Esophagus squamous epithelium (tissue), 5 donors: Measurements from ENCODE around the gene TTYH3. TPM values are rescaled to one million over a fixed set of nuclear protein-coding genes. Genes with fewer than 3 reads are reported as not detected.
"Not testable (repeated sequence)": the region's sequence is repeated elsewhere in the genome, so short reads cannot be mapped to it uniquely, and the experiment has no call there.

Source experiments
- DNase-seq: peaks from one replicate; lab custom pipeline; 2025; lab: John Stamatoyannopoulos, UW
- H3K27ac ChIP-seq, 4 donors: fragments of 200-600 bp; sonication (generic); one replicate each; pipeline ENCODE4 v1.5.1; 2016 to 2019; ENCODE audit warnings: mild to moderate bottlenecking in 1 of 4
- H3K27me3 ChIP-seq, 4 donors: fragments of 200-600 bp; sonication (generic); 1 replicate in 3 of 4; 2 replicates in 1 of 4; pipeline versions ENCODE4 v1.5.1 to v1.6.0; 2017 to 2021; ENCODE audit warnings: antibody characterized with exemption in 1 of 4
- H3K36me3 ChIP-seq, 3 donors: fragments of 200-600 bp; sonication (generic); one replicate each; pipeline ENCODE4 v1.5.1; 2016 to 2019
- H3K4me1 ChIP-seq, 3 donors: fragments of 200-600 bp; sonication (generic); one replicate each; pipeline ENCODE4 v1.5.1; 2017 to 2019
- H3K4me3 ChIP-seq, 4 donors: fragments of 200-600 bp; sonication (generic); 1 replicate in 3 of 4; 2 replicates in 1 of 4; pipeline ENCODE4 v1.5.1; 2016 to 2019; ENCODE audit warnings: mild to moderate bottlenecking in 2 of 4, moderate library complexity in 1 of 4
- H3K9me3 ChIP-seq, 3 donors: fragments of 200-600 bp; sonication (generic); one replicate each; pipeline ENCODE4 v1.5.1; 2016 to 2019
- POLR2A ChIP-seq, 4 donors: fragments of 450-650 bp; IDR thresholded peaks; one replicate each; pipeline ENCODE4 v1.6.1; 2017; ENCODE audit warnings: antibody characterized with exemption in 4 of 4, mild to moderate bottlenecking in 4 of 4, moderate library complexity in 3 of 4
- WGBS, 2 donors: methylation state at CpG; one replicate each; pipeline ENCODE4 v1.1.5; 2018; 5-methylcytosine and 5-hydroxymethylcytosine counted together
- intact Hi-C: fragments of 100-400 bp; cut with DNase I; formaldehyde crosslinking; loops from one replicate; pipeline ENCODE4 v1.15.0; 2022
- total RNA-seq, 4 donors: library from RNA; depleted of rRNA; stranded (reverse); fragments of >200 nt; gene quantifications; one replicate each; pipeline ENCODE4 v1.1.0, GENCODE V29; 2016
- TF ChIP-seq, protein P1 (sequence below), 6 experiments: fragments of 450-650 bp in 4 of 6; fragments of 200-600 bp in 2 of 6; sonication (generic) in 2 of 6; IDR thresholded peaks; one replicate each; pipeline ENCODE4 v1.5.1; 2016 to 2019; ENCODE audit warnings: antibody characterized with exemption in 6 of 6, mild to moderate bottlenecking in 4 of 6, moderate library complexity in 4 of 6
- donor health status: DM: yes; HTN: yes; CAD: no.

Gene TTYH3
- total RNA-seq, 4 donors from 2014 or later = 4.7 to 23.1 (median 10.2) TPM

DNA sequence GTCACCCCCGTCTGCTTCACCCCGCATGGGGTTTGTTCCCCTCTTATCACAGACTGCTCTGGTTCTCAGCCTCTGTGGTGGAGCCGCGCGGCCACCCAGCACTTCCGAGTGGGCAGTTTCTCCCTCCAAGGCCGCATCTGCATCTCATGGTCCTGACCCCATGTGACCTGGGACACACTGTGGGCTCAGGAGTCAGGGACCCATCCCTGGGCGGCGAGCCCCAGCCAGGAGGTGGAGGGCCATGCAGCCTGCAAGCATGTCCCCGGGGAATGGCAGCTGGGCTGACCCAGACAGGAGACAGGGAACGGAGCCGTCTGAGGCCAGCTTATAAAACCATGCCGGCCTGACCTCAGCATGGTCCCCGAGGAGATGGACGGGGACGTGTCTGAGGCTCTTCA lies 25.2 kb upstream of the TTYH3 start:
- WGBS, 2 donors = 90 to 100% methylated on average over 2 of the region's 16 CpGs

DNA sequence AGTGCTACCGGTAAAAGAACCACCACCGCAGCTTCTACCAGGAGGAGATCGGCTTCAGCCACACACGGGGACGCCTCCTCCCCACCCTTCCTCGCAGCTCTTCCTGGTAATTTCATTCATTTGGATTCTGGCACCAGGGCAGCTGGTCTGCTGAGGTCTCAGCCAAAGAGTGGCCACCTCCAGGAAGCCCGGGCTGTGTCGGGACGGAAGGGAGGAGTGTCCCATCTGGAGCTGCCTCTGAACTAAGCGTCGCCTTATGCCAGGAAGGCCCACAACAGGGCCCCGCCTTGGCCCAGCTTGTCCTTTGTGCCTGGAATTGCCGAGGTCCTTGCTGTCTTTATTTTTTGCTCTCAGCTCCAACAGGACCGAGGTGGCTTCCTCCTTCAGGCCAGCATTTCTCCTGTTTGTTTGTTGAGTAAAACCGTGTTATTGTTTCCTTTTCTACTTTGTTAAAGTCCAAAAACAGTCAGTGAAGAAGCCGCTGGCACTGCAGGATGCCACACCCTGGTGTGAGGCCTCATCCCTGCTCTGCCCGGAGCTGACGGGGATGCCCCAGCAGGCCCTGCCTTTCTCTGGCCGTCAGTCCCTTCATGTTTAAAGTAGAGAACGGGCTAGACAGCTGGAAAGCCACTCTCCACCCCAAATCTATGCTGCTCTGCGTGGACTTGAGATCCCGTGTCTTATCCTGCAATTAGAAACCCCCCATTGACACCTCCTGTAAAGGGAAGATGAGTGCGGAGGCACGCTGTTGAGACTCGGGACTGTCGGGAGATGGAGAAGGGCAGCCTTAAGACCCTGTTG lies 24.5 kb upstream of the TTYH3 start:
- intact Hi-C loops = no loop called here
- TF ChIP-seq, protein P1, sequence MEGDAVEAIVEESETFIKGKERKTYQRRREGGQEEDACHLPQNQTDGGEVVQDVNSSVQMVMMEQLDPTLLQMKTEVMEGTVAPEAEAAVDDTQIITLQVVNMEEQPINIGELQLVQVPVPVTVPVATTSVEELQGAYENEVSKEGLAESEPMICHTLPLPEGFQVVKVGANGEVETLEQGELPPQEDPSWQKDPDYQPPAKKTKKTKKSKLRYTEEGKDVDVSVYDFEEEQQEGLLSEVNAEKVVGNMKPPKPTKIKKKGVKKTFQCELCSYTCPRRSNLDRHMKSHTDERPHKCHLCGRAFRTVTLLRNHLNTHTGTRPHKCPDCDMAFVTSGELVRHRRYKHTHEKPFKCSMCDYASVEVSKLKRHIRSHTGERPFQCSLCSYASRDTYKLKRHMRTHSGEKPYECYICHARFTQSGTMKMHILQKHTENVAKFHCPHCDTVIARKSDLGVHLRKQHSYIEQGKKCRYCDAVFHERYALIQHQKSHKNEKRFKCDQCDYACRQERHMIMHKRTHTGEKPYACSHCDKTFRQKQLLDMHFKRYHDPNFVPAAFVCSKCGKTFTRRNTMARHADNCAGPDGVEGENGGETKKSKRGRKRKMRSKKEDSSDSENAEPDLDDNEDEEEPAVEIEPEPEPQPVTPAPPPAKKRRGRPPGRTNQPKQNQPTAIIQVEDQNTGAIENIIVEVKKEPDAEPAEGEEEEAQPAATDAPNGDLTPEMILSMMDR (IDR thresholded peaks at IDR 0.05) = no peak
- no peak for TF ChIP-seq POLR2A (IDR thresholded peaks at IDR 0.05)
- Histone ChIP-seq H3K36me3 (peaks cover 0 to 29% (median 0%) of the 10 kb centered on the region in 3 donors), H3K4me1 (peaks cover 0 to 25% (median 6%) of the 10 kb centered on the region in 3 donors), H3K27me3 (no peaks in the 10 kb centered on the region), H3K4me3 (no peak overlapping the region), H3K27ac (peak overlapping the region; percentile 14 to 80 (median 45)), H3K9me3 (no peaks in the 10 kb centered on the region)
- 64 to 74% methylated on average over 17 to 22 of the region's 26 CpGs for WGBS, 2 donors
- no peak for DNase-seq

More for the DNA sequence above, 25.2 kb upstream of the TTYH3 start:
- no peak for TF ChIP-seq POLR2A (IDR thresholded peaks at IDR 0.05)
- TF ChIP-seq, protein P1 (IDR thresholded peaks at IDR 0.05) = no peak
- Histone ChIP-seq H3K9me3 (no peaks in the 10 kb centered on the region), H3K27ac (peak overlapping the region in 2 of 4 donors; percentile 62 to 80), H3K27me3 (no peaks in the 10 kb centered on the region), H3K4me3 (no peak overlapping the region), H3K36me3 (peaks cover 0 to 35% (median 0%) of the 10 kb centered on the region in 3 donors), H3K4me1 (peaks cover 0 to 25% (median 6%) of the 10 kb centered on the region in 3 donors)
- DNase-seq = no peak
- intact Hi-C loops = no loop called here

DNA sequence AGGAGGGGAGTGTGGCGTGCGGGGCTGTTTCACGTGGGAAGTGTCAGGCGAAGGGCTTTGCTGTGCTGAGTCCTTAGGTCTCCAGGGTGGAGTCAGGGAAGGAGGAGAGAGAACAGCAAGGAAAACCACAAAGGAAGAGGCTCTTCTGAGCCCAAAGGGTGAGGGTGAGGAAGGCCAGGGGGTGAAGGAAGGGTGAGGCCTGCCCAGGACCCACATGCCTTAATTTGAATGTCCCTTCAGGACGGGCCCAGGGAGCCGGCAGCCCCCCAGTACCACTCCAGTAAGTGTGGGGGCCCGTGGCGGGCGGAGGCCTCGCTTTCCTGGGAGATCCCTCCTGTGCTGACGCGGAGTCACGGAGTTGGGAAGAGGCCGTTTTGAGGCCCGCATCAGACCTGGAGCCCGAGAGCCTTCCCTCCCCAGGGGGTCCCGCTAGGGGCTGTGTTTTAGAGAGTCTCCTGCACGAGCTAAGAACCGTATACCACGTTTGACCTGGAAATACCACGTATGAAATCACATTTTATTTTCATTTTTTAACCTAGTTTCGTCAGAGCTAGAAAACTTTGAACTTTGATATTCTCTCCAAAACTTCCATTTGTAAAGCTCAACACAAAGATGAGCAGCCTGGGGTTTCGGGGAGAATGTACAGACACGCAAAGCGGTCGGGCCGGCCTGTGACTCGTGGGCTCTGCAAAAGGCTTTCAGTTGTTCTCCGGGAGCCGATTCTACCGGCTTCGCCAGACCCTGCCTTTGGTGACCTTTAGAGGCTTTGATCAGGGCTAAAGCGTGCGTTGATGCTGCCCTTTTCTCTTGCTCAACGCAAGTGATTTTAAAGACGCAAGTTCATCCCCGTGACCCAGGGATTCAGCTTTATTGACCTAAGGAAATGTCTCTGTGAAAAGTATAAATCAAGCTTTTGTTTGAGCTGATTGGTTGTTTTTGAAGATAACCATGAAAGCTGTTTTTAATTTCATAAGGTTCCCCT lies 23.6 kb upstream of the TTYH3 start:
- Histone ChIP-seq H3K4me3 (no peak overlapping the region), H3K36me3 (peaks cover 0 to 24% (median 0%) of the 10 kb centered on the region in 3 donors), H3K9me3 (no peaks in the 10 kb centered on the region), H3K27ac (peak overlapping the region; percentile 14 to 80 (median 45)), H3K27me3 (no peaks in the 10 kb centered on the region), H3K4me1 (peaks cover 0 to 28% (median 6%) of the 10 kb centered on the region in 3 donors)
- 80% methylated on average over 26 to 28 of the region's 37 CpGs for WGBS, 2 donors
- TF ChIP-seq, protein P1 (IDR thresholded peaks at IDR 0.05) = no peak
- TF ChIP-seq POLR2A (IDR thresholded peaks at IDR 0.05) = no peak
- DNase-seq = no peak
- intact Hi-C loops = no loop called here

DNA sequence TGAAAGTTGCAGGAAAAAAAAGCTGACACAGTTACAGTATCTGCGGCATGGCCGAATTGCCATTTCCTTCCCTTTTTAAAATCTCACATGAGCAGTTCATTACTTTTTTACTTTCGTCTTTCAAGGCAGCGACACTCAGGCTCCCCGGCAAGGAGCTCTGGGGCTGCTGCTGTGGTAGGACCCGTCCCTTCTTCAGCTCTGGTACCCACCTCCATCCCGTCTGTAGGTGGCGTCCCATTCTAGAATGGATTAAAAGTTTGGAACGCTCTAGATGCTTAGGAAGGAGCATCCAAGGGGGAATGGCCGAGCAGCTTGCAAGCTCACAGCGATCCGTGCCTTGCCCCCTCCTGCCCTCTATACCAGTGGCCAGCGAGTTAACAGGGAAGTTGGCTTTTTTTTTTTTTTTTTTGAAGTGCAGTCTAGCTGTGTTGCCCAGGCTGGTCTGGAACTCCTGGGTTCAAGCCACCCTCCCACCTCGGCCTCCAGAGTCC lies 22.8 kb upstream of the TTYH3 start:
- no peak overlapping the region for H3K4me3 ChIP-seq
- H3K27me3 ChIP-seq = no peaks in the 10 kb centered on the region
- peak overlapping the region in 2 of 4 donors; percentile 42 to 62 for H3K27ac ChIP-seq
- DNase-seq = no peak
- WGBS, 2 donors = 54 to 61% methylated on average over 13 of the region's 14 CpGs
- intact Hi-C loops = no loop called here
- H3K36me3 ChIP-seq = peaks cover 0 to 24% (median 0%) of the 10 kb centered on the region in 3 donors
- no peaks in the 10 kb centered on the region for H3K9me3 ChIP-seq
- TF ChIP-seq, protein P1 (IDR thresholded peaks at IDR 0.05) = peak in 2 of 6 experiments; percentile 4 to 5
- no peak for TF ChIP-seq POLR2A (IDR thresholded peaks at IDR 0.05)
- peaks cover 4 to 35% (median 11%) of the 10 kb centered on the region in 3 donors for H3K4me1 ChIP-seq

DNA sequence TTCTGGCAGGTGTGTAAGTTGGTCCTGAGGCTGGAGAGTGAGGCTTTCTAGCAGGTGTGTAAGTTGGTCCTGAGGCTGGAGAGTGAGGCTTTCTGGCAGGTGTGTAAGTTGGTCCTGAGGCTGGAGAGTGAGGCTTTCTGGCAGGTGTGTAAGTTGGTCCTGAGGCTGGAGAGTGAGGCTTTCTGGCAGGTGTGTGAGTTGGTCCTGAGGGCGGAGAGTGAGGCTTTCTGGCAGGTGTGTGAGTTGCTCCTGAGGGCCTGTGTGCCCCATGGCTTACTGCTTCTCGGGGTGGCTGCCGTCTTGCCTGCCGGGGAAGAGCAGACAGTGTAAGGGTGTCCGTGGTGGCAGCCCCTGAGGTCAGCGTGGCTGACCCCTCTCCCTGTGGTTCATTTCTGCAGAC lies 22.1 kb upstream of the TTYH3 start:
- DNase-seq, H3K4me3 ChIP-seq, H3K9me3 ChIP-seq, intact Hi-C loops, H3K27me3 ChIP-seq: not testable (repeated sequence)
- peaks cover 0 to 23% (median 0%) of the 10 kb centered on the region in 3 donors for H3K36me3 ChIP-seq
- peaks cover 4 to 42% (median 11%) of the 10 kb centered on the region in 3 donors for H3K4me1 ChIP-seq
- H3K27ac ChIP-seq = peak overlapping the region in 2 of 4 donors; percentile 62 to 70
- 83 to 100% methylated on average over 1 of the region's 6 CpGs for WGBS, 2 donors
